HG02571 (cell line): Measurements from ENCODE around the gene MT1A.
"Not testable (repeated sequence)": the region's sequence is repeated elsewhere in the genome, so short reads cannot be mapped to it uniquely, and the experiment has no call there.

ENCODE experiments used
- ATAC-seq: cut with Tn5 transposase; IDR thresholded peaks from one replicate; pipeline ENCODE4 v1.9.1; 2021; ENCODE audit warnings: mild to moderate bottlenecking, moderate library complexity; ENCODE audit not compliant: unreplicated experiment

The MT1A gene

GRCh38 chr16:56610017-56610608, 28.4 kb upstream of the MT1A start:
- no peak for ATAC-seq

DNA sequence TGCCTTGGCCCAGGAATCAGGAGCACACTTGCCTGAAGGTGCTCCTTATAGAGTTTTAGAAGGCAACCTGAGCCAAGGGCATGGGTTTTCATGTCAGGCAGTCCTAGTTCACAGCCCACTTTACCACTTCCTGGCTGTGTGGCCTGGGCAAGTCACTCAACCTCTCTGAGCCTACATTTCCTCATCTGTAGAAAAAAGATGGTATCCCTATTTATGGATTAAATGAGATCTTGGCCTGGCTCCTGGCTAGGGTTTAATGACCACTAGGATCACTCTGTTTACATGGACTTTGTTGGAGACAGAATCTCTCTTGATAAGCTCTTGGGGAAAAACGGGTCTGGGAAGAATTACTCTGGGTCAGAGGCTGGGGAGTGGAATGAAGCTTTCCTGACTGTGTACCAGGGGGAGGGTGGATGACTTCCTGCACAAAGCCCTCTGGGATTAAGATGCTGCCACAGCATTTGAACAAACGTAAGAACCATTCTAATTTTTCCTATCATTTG, 27.8 kb upstream of the MT1A start:
- ATAC-seq = no peak

DNA sequence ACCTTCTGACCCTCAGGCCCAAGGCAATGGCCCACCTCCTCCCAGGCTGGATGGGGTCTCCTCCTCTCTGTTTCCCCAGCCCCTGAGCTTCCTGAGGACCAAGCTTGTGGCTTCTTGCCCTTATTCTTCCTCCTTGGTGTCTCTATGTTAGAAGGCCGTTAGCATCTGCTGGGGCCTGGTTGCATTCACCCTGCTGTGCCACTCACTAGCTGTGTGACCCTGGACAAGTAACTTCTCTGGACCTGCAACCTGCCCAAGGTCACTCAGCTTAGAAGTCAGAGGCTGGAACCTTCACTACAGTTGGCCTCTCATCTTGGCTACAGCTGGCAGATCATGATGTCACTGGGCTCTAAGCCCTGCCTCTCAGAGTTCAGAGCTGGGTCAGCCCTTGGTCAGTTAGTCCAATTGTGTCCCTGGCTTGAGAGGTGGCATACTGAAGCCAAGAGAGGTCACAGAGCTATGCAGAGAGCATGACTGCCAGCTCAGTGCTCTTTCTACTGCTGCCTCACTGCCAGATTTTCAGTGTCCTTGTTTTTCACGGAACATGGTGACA, 27.1 kb upstream of the MT1A start:
- ATAC-seq = no peak

GRCh38 chr16:56613706-56614105, 24.8 kb upstream of the MT1A start:
- no peak for ATAC-seq

- ATAC-seq = no peak
Measured at GRCh38 chr16:56614549-56614991, 23.9 kb upstream of the MT1A start.

DNA sequence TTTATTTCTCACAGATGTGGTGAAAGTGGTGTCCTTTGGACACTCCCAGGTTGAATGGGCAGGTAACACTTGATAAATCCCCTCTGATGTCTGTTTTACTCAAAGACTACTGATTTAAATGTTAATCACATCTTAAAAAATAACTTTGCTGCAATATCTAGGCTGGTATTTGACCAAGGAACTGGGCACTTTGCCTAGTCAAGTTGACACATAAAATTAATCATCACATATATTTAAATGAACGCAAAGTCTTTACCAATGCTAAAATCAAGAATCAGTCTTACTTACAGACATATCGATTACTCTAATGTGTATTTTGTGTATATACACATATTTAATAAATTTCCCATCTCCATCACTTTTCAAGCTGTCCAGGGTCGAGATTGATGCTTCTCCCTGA, 23.1 kb upstream of the MT1A start:
- no peak for ATAC-seq

- no peak for ATAC-seq
Measured at GRCh38 chr16:56616608-56617211, 21.8 kb upstream of the MT1A start.

- ATAC-seq = no peak
Measured at GRCh38 chr16:56617212-56618085, 21.0 kb upstream of the MT1A start.

- no peak for ATAC-seq
Measured at GRCh38 chr16:56618138-56618537, 20.3 kb upstream of the MT1A start.

DNA sequence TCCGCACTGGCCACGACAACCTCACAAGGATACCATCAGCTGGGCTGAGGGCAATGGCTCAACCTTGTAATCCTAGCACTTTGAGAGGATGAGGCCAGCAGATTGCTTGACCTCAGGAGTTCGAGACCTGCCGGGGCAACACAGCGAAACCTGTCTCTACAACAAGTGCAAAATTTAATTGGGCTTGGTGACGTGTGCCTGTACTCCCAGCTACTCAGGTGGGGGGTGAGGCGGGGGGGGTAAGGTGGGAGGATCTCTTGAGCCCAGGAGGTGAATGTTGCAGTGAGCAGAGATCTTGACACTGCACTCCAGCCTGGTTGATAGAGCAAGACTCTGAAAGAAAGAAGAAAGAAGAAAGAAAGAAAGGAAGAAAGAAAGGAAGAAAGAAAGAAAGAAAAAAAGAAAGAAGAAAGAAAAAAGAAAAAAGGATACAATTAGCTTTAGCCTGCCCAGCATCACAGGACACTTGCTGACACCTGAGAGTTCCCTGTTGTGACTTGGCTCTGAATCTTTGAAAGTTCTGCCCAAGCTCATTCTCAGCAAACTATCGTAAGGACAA, 18.0 kb upstream of the MT1A start:
- ATAC-seq = no peak

GRCh38 chr16:56621665-56622445, 16.6 kb upstream of the MT1A start:
- not testable (repeated sequence) for ATAC-seq

GRCh38 chr16:56623184-56623583, 15.3 kb upstream of the MT1A start:
- not testable (repeated sequence) for ATAC-seq

DNA sequence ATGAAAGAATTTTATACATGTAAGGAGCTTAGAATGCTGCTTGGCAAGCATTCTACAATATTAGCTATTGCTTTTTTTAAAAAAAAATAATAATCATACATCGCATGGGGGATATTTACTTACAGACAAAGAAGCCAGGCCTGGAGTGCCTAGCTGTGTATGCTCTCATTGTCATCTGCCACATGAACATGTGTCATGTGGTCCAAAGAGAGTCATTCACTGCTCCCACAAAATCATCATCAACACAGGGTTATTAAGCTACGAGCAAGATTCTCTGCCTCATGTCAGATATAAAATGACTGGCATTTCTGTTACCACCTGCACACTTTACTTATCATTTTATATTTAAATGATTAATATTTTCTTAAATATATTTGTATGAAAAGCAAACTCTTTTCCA, 14.8 kb upstream of the MT1A start:
- no peak for ATAC-seq

DNA sequence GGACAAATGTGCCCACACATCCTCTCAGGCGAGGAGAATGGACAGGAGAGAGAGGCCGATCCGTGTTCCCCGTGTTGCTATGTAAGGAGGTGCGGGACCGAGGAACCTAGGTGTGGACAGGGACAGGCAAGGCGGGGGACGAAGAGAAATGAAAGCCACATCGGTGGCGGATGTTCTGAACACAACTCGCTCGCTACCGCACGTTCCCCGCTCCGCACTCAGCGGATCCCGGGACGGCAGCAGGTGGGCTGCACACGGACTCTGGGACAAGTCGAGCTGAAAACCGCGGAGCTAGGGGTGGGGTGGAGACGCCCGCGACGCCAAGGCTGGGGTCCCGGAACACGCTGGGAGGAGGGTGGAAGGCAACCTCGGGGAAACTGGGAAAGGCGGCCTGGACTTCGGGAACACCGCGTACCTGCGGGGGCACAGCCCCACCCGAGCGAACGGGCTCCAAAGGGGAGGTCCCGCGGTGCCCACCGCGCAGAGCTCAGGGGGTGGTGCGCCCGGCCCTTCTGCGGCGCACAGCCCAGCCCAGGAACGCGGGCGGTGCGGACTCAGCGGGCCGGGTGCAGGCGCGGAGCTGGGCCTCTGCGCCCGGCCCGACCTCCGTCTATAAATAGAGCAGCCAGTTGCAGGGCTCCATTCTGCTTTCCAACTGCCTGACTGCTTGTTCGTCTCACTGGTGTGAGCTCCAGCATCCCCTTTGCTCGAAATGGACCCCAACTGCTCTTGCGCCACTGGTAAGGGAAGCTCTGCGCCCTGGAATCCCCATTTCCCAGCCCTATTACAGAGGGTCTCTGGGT, 13.1 kb upstream of the MT1A start, which contains the start of gene MT1E:
MT1E (plus strand) TSS at position 642 of the 803 bp plus-strand sequence; CDS start at position 713, 71 bp downstream.
- no peak for ATAC-seq

GRCh38 chr16:56625943-56626654, 12.4 kb upstream of the MT1A start:
- ATAC-seq = no peak

DNA sequence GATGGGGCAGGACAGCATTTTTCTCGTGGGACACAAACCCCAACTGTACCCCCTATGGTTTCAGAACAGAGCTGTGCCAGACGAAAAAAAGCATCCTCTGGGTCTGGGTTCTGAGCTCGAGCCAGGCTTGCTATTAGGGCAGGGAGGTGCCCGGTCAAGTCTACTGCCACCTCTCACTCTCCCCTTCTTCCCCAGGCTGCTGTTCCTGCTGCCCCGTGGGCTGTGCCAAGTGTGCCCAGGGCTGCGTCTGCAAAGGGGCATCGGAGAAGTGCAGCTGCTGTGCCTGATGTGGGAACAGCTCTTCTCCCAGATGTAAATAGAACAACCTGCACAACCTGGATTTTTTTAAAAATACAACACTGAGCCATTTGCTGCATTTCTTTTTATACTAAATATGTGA, 11.8 kb upstream of the MT1A start:
- ATAC-seq = no peak

DNA sequence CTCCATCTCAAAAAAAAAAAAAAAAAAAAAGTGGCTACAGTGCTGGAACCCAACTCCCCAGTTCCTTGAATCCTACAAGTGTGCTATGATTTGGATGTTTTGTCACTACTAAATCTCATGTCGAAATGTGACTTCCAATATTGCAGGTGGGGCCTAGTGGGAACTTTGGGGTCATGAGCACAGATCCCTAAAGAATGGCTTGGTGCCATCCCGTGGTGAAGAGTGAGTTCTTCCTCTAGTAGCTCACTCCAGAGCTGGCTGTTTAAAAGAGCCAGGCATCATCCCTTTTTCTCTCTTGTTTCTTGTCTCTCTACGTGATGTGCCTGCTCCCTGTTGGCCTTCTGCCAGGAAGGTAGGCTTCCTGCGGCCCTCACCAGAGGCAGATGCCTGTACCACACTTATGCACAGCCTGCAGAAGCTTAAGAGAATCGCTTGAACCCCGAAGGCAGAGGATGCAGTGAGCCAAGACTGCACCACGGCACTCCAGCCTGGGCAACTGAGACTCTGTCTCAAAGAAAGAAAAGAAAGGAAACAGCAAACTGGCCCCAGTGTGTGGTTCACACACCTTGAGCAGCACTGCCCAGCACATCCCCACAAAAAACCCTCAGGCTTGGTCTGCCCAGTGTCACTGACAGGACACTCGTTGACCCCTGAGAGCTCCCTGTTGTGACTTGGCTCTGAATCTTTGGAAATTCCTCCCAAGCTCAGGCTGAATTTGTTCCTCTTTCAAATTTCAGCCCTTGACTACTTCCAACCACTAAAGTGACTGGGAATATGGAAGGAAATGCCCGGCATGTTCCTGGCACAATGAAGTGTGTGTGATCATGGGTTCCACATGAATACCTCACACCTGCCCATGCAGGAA, 9.7 kb upstream of the MT1A start:
- no peak for ATAC-seq

- ATAC-seq = no peak
Measured at GRCh38 chr16:56629531-56629930, 8.9 kb upstream of the MT1A start.
